Nucleus accumbens (tissue), 56 donors: ENCODE measurements around the gene PCDH18.
"Not testable (repeated sequence)": the region's sequence is repeated elsewhere in the genome, so short reads cannot be mapped to it uniquely, and the experiment has no call there.

Experiments used
- DNase-seq, 56 donors: peaks; one replicate each; lab custom pipeline; 2025; lab: John Stamatoyannopoulos, UW

The PCDH18 gene

DNA sequence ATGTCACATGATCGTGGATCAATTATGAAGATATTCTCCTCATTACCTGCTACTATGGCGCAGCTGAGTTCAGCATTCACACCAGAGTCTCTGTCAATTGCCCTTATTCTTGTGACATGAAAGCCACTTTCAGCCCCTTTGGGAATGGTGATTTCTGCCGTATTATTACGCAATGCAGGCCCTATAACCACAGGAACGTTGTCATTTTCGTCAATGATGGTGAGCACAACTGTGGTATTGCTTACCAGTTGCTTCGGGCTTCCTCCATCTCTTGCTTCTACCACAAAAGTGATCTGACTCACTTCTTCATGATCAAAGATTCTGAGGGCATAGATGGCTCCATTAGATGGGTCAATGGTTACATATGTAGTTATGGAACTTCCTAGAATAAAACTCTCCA, 2.1 kb downstream of the PCDH18 start:
- DNase-seq, result no peak

DNA sequence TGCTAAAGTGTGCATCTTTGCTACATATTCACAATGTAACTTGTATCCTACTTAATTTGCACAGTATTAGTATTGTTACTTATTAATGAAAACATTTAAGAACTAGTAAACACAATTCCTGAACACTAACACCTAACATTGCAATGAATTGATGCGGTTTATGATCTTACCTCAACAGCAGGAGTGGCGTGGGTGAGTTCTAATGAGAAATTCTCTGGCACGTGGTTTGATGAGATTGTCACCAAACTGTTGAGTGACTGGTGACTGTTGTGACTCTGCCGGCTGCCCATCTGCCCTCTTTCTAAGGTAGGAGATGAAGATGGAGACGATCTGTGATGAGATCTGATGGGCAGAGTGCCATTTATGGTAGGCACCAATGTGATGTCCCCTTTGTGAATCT, 2.9 kb downstream of the PCDH18 start:
- no peak for DNase-seq

DNA sequence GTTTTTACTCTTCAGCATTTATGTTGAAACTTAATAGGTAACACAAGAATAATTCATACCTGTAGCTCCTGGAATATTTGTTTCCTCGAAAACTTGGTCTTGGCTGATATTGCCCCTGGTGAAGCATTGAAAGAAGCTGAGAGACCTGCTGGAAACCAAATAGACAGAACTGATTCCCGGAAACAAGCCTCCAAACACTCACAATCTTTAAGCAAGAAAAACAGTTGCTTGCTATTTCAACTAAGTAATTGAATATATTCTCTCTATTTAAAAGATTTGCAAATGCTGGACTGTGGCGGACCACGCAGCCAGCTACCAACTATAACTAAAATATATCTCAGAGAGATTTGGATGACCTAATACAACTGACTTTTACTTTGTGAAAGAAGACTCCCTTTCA, 3.6 kb downstream of the PCDH18 start:
- no peak for DNase-seq

DNA sequence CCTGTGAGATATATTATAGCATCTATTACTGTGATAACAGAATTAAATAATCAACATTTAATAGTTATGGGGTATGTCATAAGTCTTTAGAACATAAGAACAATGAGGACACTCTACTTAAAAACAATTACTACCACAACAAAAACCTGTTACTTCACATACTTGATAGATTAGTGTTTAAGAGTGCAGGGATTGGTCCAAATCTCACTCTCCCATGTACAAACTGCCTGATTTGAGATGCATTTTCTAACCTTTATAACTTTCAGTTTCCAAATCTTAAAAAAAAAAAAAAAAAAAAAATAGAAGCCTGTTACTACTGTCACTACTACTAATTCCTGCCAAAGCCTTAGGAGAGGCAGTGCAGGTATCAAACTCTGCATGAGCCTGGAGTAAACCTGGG, 5.6 kb downstream of the PCDH18 start:
- no peak for DNase-seq

DNA sequence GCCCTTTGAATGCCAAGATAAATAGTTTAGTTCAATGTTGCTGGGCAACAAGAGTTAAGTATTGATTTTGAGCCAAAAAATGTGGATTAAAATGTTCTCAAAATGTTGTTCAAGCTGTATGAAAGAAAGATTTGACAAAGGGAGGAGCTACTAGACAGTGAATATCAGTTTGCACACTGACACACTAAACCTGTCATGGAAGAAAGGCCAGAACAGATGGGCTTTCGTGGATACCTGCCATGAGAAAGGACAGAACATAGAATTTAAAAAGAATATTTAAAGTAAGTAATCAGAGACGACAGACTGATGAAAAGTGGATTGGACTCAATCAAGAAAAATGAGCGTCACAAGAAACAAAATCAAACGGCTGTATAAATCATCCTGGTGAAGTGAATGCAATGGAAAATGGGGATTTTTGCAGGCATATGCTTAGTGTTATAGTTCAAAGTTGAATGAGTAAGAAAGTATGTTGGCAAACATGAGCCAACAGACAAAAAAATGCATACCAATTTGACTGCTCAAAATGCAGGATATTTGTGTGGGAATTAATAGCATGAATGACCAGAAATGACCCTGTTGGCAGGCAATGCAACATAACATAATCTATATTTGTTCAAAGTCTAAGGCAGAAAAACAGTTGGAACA, 7.4 kb downstream of the PCDH18 start:
- no peak for DNase-seq

DNA sequence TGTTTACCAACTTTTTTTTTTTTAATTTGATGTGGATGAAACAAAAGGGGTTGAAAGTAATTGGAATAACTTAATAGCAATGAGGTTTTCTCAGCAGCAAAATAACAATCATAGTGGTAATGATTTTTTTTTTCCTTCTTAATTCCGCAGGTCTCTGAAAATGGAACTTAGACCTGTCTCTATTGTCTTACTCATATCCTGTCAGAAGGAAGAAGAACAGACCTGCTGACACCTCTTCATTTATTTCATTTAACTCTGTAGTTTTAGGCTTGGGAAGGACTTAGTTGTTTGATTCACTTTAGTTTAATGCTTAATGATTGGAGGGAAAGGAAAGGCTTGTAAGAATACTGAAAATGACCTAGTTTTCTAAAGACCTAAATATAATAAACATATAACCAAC, 9.0 kb downstream of the PCDH18 start:
- DNase-seq, result no peak

DNA sequence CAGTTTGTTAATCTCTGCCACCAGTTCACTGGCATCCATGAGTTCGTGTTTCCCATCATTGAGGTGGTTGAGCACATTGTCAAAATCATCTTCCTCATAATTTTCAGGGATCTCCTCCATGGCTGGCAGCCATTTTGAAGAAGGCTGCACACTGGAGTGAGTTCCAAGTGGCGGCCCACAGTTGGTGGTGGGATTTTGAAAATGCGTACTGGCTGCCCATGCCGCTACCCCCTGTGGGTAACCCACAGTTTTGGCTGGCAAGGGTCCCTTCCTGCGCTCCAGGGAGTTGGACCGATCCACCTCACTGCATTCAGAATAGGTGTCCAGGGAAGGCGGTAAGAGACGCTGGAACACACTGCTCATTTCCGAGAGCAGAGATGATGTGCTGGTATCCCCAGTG, 11.2 kb downstream of the PCDH18 start:
- DNase-seq, result no peak

DNA sequence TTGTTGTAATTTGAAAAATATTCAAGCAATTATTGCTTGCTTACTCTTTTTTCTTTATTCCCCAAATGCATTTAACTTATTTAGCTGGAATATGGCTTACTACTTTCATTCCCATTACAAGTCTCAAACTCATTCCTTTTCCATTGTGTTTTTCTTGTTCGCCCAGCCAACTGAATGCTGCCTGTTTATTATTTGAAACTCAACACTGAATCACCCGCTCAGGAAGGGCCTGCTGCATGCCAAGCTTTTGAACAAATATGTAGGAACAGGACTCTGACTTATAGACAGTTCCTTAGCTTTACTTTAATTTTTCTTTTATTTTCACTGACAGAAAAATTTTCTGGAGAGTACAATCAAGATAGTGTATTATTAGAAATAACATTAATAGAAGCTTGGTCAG, 12.9 kb downstream of the PCDH18 start:
- DNase-seq, result no peak

DNA sequence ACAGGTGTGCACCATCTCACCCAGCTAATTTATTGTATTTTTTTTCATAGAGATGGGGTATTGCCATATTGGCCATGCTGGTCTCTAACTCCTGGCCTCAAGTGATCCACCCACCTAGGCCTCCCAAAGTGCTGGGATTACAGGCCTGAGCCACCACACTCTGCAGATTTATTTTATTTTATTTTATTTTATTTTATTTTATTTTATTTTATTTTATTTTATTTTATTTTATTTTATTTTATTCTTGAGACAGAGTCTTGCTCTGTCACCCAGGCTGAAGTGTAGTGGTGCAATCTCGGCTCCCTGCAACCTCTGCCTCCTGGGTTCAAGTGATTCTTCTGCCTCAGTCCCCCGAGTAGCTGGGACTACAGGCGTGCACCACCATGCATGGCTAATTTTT, 15.0 kb downstream of the PCDH18 start:
- DNase-seq, result not testable (repeated sequence)

DNA sequence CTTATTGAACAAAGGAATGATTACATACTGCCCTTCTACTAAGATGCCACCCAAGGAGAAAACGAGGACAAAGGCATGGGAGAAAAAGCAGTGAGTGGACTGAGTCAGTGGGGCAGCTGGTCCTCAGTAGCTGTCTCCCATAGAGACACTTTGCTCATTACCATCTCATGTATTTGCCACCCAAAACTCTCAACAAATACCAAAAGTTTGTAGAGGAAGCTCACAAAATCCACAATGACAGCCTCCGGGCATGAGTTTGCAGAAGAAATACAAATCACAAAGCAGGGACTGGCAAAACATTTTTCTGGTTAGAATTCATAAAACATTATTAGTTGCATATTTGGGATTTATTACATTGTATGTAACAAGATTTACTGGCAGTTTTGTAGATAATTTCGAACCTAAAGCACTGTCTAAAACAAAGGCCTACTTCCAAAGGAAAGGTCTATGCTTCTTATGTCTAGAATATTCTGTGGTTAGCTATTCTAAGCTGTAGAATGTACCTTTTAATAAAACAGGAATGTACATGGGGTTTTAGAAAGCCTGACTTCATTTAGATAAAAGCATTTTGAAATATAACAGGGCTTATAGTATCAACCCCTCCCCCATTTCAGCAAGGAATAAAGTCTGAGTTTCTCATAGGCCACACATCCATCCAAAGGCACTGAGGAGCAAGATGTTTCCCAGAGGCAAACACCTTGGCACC, 17.7 kb downstream of the PCDH18 start:
- DNase-seq, result no peak

DNA sequence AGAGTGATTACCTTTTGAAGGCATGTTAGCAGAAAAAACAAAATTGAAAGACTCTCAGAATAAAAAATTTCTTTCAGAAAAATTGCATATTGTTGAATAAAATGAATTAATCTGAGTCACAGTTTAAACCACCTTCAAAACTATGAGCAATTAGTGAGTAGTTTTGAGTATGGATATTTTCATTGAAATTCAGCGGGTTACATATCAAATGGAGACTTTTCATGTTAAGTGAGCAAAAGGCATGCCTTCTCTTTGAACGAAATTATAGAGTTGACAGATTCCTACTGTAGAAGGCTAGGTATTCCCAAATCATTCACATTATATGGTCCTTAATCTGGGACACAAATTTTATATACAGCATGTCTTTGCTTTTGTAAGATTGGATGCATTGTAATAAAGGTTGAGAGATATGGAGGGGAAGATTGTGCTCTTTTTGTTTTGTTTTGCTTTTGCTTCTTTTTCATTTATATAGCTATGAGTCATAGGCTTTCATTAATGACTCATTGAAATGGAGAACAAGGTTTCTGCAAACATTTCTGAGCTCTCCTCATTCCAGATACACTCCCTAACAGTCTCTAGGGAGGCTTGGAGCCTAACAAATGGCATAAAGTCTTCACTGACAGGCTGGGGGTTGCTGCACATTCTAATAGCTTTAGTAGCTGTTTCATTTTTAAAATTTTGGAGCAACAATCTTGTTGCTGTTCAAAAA, 21.6 kb downstream of the PCDH18 start:
- peak in 1 of 56 donors; percentile 7 for DNase-seq

DNA sequence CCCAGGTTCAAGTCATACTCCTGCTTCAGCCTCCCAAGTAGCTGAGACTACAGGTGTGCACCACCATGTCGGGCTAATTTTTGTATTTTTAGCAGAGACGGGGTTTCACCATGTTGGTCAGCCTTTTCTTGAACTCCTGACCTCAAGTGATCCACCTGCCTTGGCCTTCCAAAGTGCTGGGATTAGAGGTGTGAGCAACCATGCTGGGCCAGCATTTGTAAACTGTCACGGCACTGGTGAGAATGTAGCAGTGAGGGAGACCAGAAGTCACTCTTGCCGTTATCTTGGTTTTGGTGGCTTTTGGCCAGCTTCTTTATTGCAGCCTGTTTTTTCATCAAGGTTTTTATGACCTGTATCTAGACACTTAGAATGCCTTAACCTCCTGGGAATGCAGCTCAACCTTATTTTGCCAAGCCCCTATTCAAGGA, 22.4 kb downstream of the PCDH18 start:
- no peak for DNase-seq

DNA sequence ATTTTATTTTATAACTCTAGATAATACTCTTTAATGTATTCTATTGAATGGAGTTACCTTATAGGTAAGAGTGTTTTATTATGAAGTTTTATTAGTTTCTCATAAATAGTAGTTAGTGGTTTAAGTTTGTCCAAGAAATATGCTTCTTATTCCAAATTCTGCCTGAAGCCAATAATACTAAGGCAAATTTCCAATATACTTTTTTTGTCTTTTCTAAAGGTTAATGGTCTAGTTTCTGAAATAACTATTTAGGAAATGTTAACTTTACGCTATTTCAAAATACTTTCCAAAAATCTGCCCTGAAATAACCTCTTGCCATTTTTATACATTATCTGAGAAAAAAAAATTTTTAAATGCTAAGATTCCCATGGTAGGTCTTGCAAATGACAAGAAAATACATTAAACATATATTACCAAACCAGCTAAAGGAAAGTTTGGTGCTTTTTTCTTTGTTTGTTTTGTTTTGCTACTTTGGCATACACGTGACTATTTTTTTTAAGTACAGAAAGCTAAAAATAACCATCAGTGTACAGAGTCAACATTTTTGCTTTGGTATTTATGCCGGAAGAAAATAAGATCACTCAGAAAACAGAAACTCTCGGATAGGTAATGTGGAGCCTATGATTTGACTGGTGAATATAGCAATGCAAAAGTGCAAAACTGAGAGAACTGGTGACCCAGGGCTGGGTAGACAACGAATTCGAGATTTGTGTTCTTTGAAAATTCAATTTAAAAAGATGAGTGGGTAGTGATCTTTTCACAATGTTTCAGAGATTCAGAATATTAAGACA, 29.8 kb downstream of the PCDH18 start:
- no peak for DNase-seq

DNA sequence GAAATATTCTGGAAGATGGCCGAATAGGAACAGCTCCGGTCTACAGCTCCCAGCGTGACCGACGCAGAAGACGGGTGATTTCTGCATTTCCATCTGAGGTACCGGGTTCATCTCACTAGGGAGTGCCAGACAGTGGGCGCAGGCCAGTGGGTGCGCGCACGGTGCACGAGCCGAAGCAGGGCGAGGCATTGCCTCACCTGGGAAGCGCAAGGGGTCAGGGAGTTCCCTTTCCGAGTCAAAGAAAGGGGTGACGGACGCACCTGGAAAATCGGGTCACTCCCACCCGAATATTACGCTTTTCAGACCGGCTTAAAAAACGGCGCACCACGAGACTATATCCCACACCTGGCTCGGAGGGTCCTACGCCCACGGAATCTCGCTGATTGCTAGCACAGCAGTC, 36.0 kb downstream of the PCDH18 start:
- DNase-seq, result not testable (repeated sequence)

DNA sequence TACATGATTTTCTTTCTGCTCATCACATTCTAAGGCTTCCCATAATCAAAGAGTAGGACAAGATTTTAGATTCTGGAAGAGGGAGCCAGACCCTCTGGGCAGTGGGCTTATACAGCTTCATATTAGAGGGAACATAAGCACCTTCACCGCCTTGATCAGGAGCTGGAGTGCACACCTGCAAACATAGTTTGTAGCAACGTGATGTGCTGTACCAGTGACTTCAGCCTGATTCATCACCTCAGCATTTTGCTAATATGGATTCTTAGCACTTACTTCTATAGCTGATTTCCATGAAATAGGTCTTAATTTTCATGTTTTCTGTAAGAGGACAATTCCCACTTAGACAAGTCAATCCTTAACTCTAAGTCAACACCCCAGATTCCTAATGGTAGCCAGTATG, 36.7 kb downstream of the PCDH18 start:
- no peak for DNase-seq

DNA sequence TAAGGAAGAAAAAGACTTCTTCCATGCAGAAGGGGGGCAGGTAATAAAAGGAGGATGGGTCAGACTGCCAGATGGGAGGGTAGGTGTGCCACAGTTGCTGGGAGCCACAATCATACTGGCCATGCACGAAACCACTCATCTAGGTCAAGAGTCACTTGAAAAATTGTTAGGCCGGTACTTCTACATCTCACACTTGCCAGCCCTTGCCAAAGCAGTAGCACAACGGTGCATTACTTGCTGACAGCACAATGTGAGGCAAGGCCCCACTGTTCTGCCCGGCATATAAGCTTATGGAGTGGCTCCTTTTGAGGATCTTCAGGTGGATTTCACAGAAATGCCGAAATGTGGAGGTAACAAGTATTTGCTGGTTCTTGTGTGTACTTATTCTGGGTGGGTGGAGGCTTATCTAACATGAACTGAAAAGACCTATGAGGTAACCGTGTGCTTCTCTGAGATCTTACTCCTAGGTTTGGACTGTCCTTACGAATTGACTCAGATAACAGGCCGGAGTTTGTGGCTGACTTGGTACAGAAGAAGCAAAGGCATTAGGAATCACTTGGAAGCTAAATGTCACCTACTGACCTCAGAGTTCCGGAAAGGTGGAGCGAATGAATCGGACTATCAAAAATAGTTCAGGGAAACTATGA, 48.9 kb downstream of the PCDH18 start:
- DNase-seq, result not testable (repeated sequence)

DNA sequence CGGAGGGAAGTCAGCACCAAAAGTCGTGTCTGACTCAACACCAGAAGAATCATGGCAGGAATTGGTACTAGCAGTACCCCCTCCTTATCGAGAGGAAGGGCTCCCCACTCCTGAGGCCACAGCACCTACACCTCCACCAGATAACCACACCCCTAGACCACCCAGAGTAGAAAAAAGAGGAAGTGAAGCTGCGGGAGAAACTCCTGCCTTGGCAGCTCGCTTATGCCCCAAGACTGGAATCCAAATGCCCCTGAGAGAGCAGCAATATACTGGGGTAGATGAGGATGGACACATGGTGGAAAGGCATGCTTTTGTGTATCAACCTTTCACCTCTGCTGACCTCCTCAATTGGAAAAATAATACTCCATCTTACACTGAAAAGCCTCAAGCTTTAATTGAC, 52.6 kb downstream of the PCDH18 start:
- not testable (repeated sequence) for DNase-seq

DNA sequence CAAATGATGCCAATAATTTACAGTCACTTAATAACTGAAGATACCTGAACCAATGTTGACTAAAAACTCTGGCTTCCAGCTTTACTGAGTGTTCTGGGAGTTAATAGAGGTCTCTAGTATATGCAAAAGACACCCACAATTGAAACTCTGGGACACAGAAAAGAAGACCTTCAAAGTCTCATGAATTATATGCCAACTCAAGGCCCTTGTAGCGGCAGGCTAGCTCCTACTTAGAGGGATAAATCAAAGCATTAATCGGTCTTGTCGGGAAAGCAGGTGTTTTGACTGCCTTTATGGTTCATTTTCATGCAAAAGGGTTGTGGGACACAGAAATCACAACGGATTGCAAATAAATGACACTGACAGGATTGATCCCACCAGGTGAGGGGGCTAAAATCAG, 55.9 kb downstream of the PCDH18 start:
- no peak for DNase-seq

DNA sequence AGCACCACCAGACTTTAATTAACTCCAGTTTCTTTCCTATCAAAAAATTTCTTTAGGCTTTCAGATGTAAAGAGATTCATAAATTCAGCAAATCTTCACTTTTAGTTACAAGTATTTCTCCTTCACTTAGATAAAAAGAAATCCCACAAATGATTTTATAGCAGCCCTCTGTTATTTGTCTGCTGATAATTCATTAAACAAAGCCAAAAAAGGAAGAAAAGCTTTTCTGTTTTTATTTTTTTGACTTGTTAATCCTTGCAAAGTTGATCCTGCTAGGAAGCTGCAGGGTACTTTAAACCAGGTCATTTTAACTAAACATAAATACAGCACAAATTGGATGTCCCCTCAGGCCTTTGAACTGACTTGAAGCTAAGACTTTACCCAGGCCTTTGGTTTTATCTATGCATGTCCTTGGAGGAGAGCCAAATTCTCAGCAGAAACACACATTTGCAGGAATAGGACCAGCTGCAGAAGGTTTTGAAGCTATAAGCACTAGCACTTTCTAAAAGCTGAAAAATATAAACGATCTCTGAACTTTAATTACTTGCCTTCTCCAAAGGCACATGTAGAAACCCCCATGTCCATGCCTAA, 57.5 kb downstream of the PCDH18 start:
- DNase-seq, result no peak

DNA sequence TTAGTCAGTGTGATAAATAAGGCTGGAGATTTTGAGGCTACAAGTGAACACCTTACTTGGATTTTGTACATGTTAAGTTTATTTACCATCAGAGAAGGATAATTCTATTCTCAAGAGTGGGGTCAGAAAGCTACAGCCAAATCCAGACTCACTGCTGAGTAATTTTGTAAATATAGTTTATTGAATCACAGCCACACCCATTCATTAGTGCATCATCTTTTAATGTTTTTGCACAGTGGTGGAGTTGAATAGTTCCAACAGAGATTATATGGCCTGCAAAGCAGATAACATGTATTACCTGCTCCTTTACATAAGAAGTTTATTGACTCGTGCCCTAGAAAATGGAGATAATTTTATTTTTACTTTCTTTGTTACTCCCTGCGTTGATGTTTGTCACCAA, 60.4 kb downstream of the PCDH18 start:
- no peak for DNase-seq
